Pancreas (tissue), 10 donors: Measurements from ENCODE around the gene SERPINB10. TPM values are rescaled to one million over a fixed set of nuclear protein-coding genes. Genes with fewer than 3 reads are reported as not detected.

Experiments used
- ATAC-seq, 4 donors: fragments of 200-7000 bp; cut with Tn5 transposase; one replicate each; pipeline versions ENCODE4 v1.8.0 to v1.9.1; 2020; ENCODE audit warnings: mild to moderate bottlenecking in 4 of 4, moderate library complexity in 4 of 4
- DNase-seq, 6 donors: peaks; one replicate each; pipeline ENCODE4 v3.0.0-alpha.2; 2020
- FAIRE-seq: peaks from 2 replicates; lab custom pipeline; 2012; peaks lifted over from hg19 to GRCh38; lab: Jason Lieb, UNC
- H3K27ac ChIP-seq, 4 donors: fragments of 200-600 bp; sonication (generic); 1 replicate in 3 of 4; 2 replicates in 1 of 4; pipeline versions ENCODE4 v1.5.0 to v1.8.0; 2020
- H3K27me3 ChIP-seq, 4 donors: fragments of 200-600 bp; one replicate each; pipeline ENCODE4 v1.8.0; 2021
- H3K36me3 ChIP-seq, 3 donors: fragments of 200-600 bp; sonication (generic) in 1 of 3; one replicate each; pipeline versions ENCODE4 v1.5.0 to v1.8.0; 2020 to 2021
- H3K4me1 ChIP-seq, 3 donors: fragments of 200-600 bp; one replicate each; pipeline ENCODE4 v1.8.0; 2021
- H3K4me3 ChIP-seq, 4 donors: fragments of 200-600 bp; sonication (generic) in 2 of 4; one replicate each; pipeline versions ENCODE4 v1.5.0 to v1.8.0; 2020 to 2021
- H3K9me3 ChIP-seq, 4 donors: fragments of 200-600 bp; one replicate each; pipeline ENCODE4 v1.8.0; 2021
- CTCF ChIP-seq, 4 donors: fragments of 200-600 bp; sonication (generic) in 3 of 4; IDR thresholded peaks; one replicate each; pipeline versions ENCODE4 v1.5.0 to v1.8.0; 2021; ENCODE audit warnings: antibody characterized with exemption in 4 of 4
- WGBS, 2 donors: extraction: QIAGEN DNeasy Blood & Tissue Kit; methylation state at CpG; one replicate each; pipeline ENCODE4 v1.1.7; 2013; 5-methylcytosine and 5-hydroxymethylcytosine counted together
- intact Hi-C, 3 donors: fragments of 100-400 bp; cut with DNase I; formaldehyde crosslinking; loops; one replicate each; pipeline versions ENCODE4 v1.11.1 to v1.14.2; 2022
- polyA plus RNA-seq, 2 donors: library from polyadenylated mRNA; stranded (reverse); fragments of 200-250 nt; gene quantifications; one replicate each; pipeline ENCODE4 v1.2.3, GENCODE V29; 2013
- total RNA-seq, 6 donors: library from RNA; stranded (reverse); fragmentation: NEBNext Ultra II Directional in 4 of 6; extraction: Animal tissue kit (Norgen Biotek cat#: 25700) in 4 of 6; gene quantifications; one replicate each; pipeline versions ENCODE4 v1.2.1 to v1.2.4, GENCODE V29; 2021 to 2023
- donor health status: healthy with polysubstance abuse.
- donor health status: DM: no; HTN: no; CAD: no; lungs with moderate emphysema.
- donor health status: DM: no; HTN: no; CAD: no.
- donor health status: control.
- donor health status: control.
- donor health status: Bipolar disorder and iron deficiency.
- donor health status: DM: yes; HTN: yes; CAD: no.
- donor health status: DM: no; HTN: no; CAD: no.
- donor health status: DM: no; HTN: no; CAD: no.
- donor health status: DM: yes; HTN: yes; CAD: no.

Gene SERPINB10
- total and polyA plus RNA-seq, 8 donors = not detected

DNA sequence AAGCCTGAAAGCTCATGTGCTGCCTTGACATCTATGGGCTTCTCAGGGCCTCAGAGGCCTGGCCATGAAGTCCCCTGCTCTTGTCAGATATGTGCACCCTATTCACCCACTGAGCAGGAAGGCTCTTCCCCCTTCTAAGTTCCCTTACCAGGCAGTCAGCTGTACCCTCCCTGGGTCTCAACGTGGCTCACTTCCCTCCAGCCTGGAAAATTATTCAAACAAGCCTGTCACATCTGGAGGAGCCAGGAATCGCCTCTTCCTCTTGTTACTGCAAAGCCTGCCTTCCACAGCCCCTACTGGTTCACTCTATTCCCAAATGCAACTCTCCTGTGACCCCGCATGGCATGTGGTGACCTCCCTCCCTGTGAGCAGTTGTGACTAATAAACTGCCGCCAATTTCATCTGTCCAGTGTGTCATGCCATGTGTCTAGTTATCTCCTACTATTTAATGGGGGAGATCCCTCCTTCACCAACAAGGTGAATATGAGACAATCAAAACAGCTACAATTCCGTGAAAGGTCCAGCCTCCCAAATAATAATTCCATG is 53.8 kb downstream of the SERPINB10 start:
- Histone ChIP-seq H3K4me1 (no peaks in the 10 kb centered on the region), H3K27ac (no peak overlapping the region), H3K9me3 (no peaks in the 10 kb centered on the region), H3K36me3 (no peaks in the 10 kb centered on the region), H3K27me3 (no peaks in the 10 kb centered on the region), H3K4me3 (no peak overlapping the region)
- ATAC-seq = peak in 1 of 4 donors; percentile 14
- no peak for TF ChIP-seq CTCF (IDR thresholded peaks at IDR 0.05)
- intact Hi-C loops = no loop called here
- no peak for FAIRE-seq
- no peak for DNase-seq
- WGBS, 2 donors = 61 to 72% methylated on average over 5 of the region's 5 CpGs

- Histone ChIP-seq H3K27me3 (no peaks in the 10 kb centered on the region), H3K4me1 (no peaks in the 10 kb centered on the region), H3K4me3 (no peak overlapping the region), H3K9me3 (no peaks in the 10 kb centered on the region), H3K36me3 (no peaks in the 10 kb centered on the region), H3K27ac (no peak overlapping the region)
- WGBS, 2 donors = 28 to 31% methylated on average over 1 of the region's 1 CpG
- intact Hi-C loops = no loop called here
- no peak for FAIRE-seq
- ATAC-seq = no peak
- no peak for DNase-seq
- no peak for TF ChIP-seq CTCF (IDR thresholded peaks at IDR 0.05)
Measured at GRCh38 chr18:63962137-63962536, 54.4 kb downstream of the SERPINB10 start.

DNA sequence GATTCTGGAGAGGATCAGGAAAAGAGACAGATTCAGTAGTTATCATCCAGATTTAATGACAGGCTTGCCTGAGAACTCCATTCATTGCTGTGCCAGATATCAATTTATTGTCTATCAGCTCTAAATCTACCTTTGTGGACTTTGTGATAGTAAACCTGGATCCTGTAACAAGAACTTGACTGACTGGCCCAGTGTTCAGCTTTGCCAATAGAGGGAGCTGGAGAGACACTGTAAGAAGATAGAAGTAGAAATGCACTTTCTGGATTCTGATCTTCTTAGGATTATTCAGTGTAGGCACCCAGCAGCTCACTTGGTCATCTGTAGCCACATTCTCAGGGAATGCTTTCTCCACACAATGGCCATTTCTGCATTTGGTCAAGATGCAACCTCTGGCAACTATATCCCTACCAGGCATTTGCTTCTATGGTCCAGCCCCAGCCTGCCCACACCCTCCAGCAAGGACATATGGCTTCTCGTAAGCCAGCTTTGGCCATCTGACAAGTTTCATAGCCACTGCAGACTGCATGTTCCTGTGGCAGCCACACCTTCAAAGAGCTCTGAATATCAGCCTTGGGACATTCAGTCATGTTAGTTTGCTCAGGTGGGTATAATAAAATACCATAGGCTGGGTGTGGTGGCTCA is 56.0 kb downstream of the SERPINB10 start:
- FAIRE-seq = peak; percentile 71

DNA sequence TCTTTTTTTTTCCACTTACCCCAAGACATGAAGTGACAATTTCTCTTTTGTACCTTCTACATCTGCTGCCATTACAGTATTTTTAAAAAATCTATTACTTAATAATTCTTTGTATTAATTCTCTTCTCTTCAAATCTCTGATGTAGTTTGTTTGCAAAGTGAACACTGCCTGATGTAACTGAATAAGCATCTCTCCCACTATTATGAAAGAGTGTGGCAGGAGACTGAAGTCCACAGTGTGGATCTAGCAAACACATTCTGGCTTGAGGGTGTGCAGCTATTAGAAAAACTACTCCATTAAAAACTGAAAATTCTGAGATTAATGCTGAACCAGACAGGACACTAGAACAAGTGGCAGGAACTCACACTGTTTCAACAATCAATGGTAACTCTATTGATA is 57.1 kb downstream of the SERPINB10 start:
- Histone ChIP-seq H3K4me1 (peaks cover 0 to 7% (median 6%) of the 10 kb centered on the region in 3 donors), H3K4me3 (no peak overlapping the region), H3K36me3 (no peaks in the 10 kb centered on the region), H3K27me3 (no peaks in the 10 kb centered on the region), H3K27ac (no peak overlapping the region), H3K9me3 (no peaks in the 10 kb centered on the region)
- TF ChIP-seq CTCF (IDR thresholded peaks at IDR 0.05) = no peak
- intact Hi-C loops = no loop called here
- FAIRE-seq (no peak), ATAC-seq (no peak), DNase-seq (no peak)

More for the DNA sequence above, 56.0 kb downstream of the SERPINB10 start:
- Histone ChIP-seq H3K4me3 (no peak overlapping the region), H3K36me3 (no peaks in the 10 kb centered on the region), H3K4me1 (no peaks in the 10 kb centered on the region), H3K9me3 (no peaks in the 10 kb centered on the region), H3K27me3 (no peaks in the 10 kb centered on the region), H3K27ac (no peak overlapping the region)
- DNase-seq = peak in 4 of 6 donors; percentile 28 to 59 (median 48)
- WGBS, 2 donors = 35% methylated on average over 1 of the region's 1 CpG
- TF ChIP-seq CTCF (IDR thresholded peaks at IDR 0.05) = peak; percentile 68 to 90 (median 79)
- peak; percentile 73 to 98 (median 90) for ATAC-seq
- intact Hi-C loops = no loop called here

- intact Hi-C loops = no loop called here
- H3K27ac ChIP-seq = no peak overlapping the region
- H3K4me3 ChIP-seq = no peak overlapping the region
- DNase-seq (no peak), ATAC-seq (no peak), FAIRE-seq (no peak)
- 70 to 80% methylated on average over 5 of the region's 5 CpGs for WGBS, 2 donors
- H3K36me3 ChIP-seq = no peaks in the 10 kb centered on the region
- TF ChIP-seq CTCF (IDR thresholded peaks at IDR 0.05) = no peak
- peaks cover 0 to 7% (median 6%) of the 10 kb centered on the region in 3 donors for H3K4me1 ChIP-seq
- H3K27me3 ChIP-seq = no peaks in the 10 kb centered on the region
- H3K9me3 ChIP-seq = no peaks in the 10 kb centered on the region
Measured at GRCh38 chr18:63965716-63966330, 58.1 kb downstream of the SERPINB10 start.
